Endothelial cell of umbilical vein (primary cell): ENCODE results near the gene FOXC1. TPM values are rescaled to one million over a fixed set of nuclear protein-coding genes. Genes with fewer than 3 reads are reported as not detected.

Experiments
- BruUV-seq: library from RNA; stranded (reverse); fragments of 400-500 nt; replicated peaks from 2 replicates; lab custom pipeline; 2021; lab: Mats Ljungman, UMichigan
- CTCF ChIA-PET: fragments of 300-600, 350-600 bp; sonication (Branson Sonifier 250); formaldehyde crosslinking; loops from one replicate; lab custom pipeline; 2021; ENCODE audit warnings: antibody characterized with exemption, inconsistent platforms; lab: Charles Lee
- POLR2A ChIA-PET: fragments of 300-600, 350-600 bp; sonication (Branson Sonifier 250); formaldehyde crosslinking; loops from one replicate; lab custom pipeline; 2021; ENCODE audit warnings: antibody characterized with exemption, inconsistent platforms; lab: Charles Lee
- DNase-seq: peaks from one replicate; pipeline ENCODE4 v3.0.0-alpha.2; 2011; ENCODE audit warnings: low read depth, low spot score
- FAIRE-seq: peaks from 2 replicates; lab custom pipeline; 2011; peaks lifted over from hg19 to GRCh38; lab: Jason Lieb, UNC
- H2AFZ ChIP-seq: 2 replicates; pipeline ENCODE4 v1.6.0; 2012; ENCODE audit warnings: low read depth, low read length, control low read depth, inconsistent platforms
- H3K27ac ChIP-seq: 2 replicates; pipeline ENCODE4 v1.5.1; 2011; ENCODE audit warnings: low read depth, mild to moderate bottlenecking, control low read depth, low read length, moderate library complexity; ENCODE audit not compliant: insufficient read depth
- H3K27me3 ChIP-seq, 2 experiments: 2 replicates each; pipeline versions ENCODE4 v1.6.0 to v1.6.1; 2011; ENCODE audit warnings: low read length in 2 of 2, mixed read lengths in 1 of 2; ENCODE audit not compliant: control insufficient read depth in 2 of 2, insufficient read depth in 2 of 2
- H3K36me3 ChIP-seq, 2 experiments: 2 replicates in 1 of 2; 3 replicates in 1 of 2; pipeline ENCODE4 v1.5.1; 2011; ENCODE audit warnings: low read length in 2 of 2, mild to moderate bottlenecking in 1 of 2, moderate library complexity in 1 of 2; ENCODE audit not compliant: control insufficient read depth in 2 of 2, insufficient read depth in 2 of 2; ENCODE audit errors: extremely low read depth in 1 of 2
- H3K4me1 ChIP-seq: 3 replicates; pipeline ENCODE4 v1.5.1; 2011; ENCODE audit warnings: mild to moderate bottlenecking, low read length; ENCODE audit not compliant: control insufficient read depth, insufficient read depth; ENCODE audit errors: extremely low read depth
- H3K4me2 ChIP-seq: 2 replicates; pipeline ENCODE4 v1.6.1; 2011; ENCODE audit warnings: low read length, control low read depth, mixed read lengths; ENCODE audit not compliant: insufficient read depth
- H3K4me3 ChIP-seq, 3 experiments: fragments of 200-600 bp in 1 of 3; sonication (generic), shearing (Covaris generic) in 1 of 3; replicated peaks in 1 of 3; 2 replicates each; pipeline ENCODE4 v1.5.1; 2011 to 2016; ENCODE audit warnings: control low read depth in 3 of 3, low read length in 3 of 3, mild to moderate bottlenecking in 2 of 3, inconsistent platforms in 1 of 3, low read depth in 1 of 3, moderate library complexity in 1 of 3; ENCODE audit not compliant: insufficient read depth in 1 of 3
- H3K79me2 ChIP-seq: 2 replicates; pipeline ENCODE4 v1.6.0; 2012; ENCODE audit warnings: low read length, inconsistent platforms; ENCODE audit not compliant: control insufficient read depth, insufficient read depth
- H3K9ac ChIP-seq: replicated peaks from 2 replicates; pipeline ENCODE3; 2011; ENCODE audit warnings: low read length, control low read depth; ENCODE audit not compliant: insufficient read depth; ENCODE audit errors: extremely low read depth
- H3K9me1 ChIP-seq: replicated peaks from 3 replicates; pipeline ENCODE4 v1.6.0; 2011; ENCODE audit warnings: mild to moderate bottlenecking, low read length; ENCODE audit not compliant: control insufficient read depth, insufficient read depth; ENCODE audit errors: extremely low read depth
- H3K9me3 ChIP-seq: replicated peaks from 2 replicates; pipeline ENCODE4 v1.5.1; 2012; ENCODE audit warnings: low read length, inconsistent platforms; ENCODE audit not compliant: control insufficient read depth, insufficient read depth
- H4K20me1 ChIP-seq: replicated peaks from 2 replicates; pipeline ENCODE3; 2011; ENCODE audit warnings: mild to moderate bottlenecking, low read length; ENCODE audit not compliant: control insufficient read depth, insufficient read depth; ENCODE audit errors: extremely low read depth
- EZH2 ChIP-seq: IDR thresholded peaks from 2 replicates; pipeline ENCODE4 v1.6.1; 2012; ENCODE audit warnings: borderline replicate concordance, low read depth, mild to moderate bottlenecking, moderate library complexity, low read length, inconsistent platforms; ENCODE audit not compliant: severe bottlenecking
- FOS ChIP-seq: IDR thresholded peaks from 2 replicates; pipeline ENCODE4 v1.6.1; 2011; ENCODE audit warnings: mild to moderate bottlenecking, low read length, moderate library complexity, borderline replicate concordance; ENCODE audit not compliant: insufficient read depth
- GATA2 ChIP-seq: IDR thresholded peaks from 2 replicates; pipeline ENCODE4 v1.7.0; 2011; ENCODE audit warnings: low read depth, mild to moderate bottlenecking, moderate library complexity, mixed read lengths, low read length; ENCODE audit not compliant: insufficient read length, insufficient read depth
- JUN ChIP-seq: IDR thresholded peaks from 2 replicates; pipeline ENCODE4 v1.6.1; 2011; ENCODE audit warnings: borderline replicate concordance, low read depth; ENCODE audit not compliant: insufficient read length, insufficient read depth
- MYC ChIP-seq: IDR thresholded peaks from one replicate; pipeline ENCODE4 v1.6.1; 2011; ENCODE audit warnings: mild to moderate bottlenecking, low read depth, low read length
- POLR2A ChIP-seq: IDR thresholded peaks from 2 replicates; pipeline ENCODE4 v1.6.1; 2012; ENCODE audit warnings: low read depth, mild to moderate bottlenecking, control low read depth, low read length
- POLR2AphosphoS5 ChIP-seq: IDR thresholded peaks from 2 replicates; pipeline ENCODE4 v1.6.1; 2012; ENCODE audit warnings: low read depth, mild to moderate bottlenecking, control low read depth, low read length, moderate library complexity; ENCODE audit not compliant: insufficient read depth
- dilution Hi-C: fragments of 300-500 bp; cut with MboI; formaldehyde crosslinking; loops from one replicate; pipeline ENCODE4 v1.15.0; 2019; ENCODE audit warnings: low sequenced_read_pairs; ENCODE audit not compliant: extremely low pct_ligation_motif_present
- intact Hi-C: fragments of 100-400 bp; cut with micrococcal nuclease; formaldehyde crosslinking; loops from one replicate; pipeline ENCODE4 v1.10.0; 2022
- polyA plus RNA-seq, 4 experiments: library from polyadenylated mRNA; depleted of rRNA in 3 of 4; stranded (reverse) in 3 of 4; unstranded in 1 of 4; fragments of >200 nt; gene quantifications; 2 replicates each; pipeline versions ENCODE4 v1.2.1 to v1.2.3, GENCODE V29; 2011 to 2012; ENCODE audit warnings: missing spikeins in 1 of 4
- total RNA-seq: library from RNA; stranded (reverse); gene quantifications from 2 replicates; pipeline ENCODE4 v1.2.3, GENCODE V29; 2021
- TF ChIP-seq, protein P1 (sequence below): IDR thresholded peaks from 2 replicates; pipeline ENCODE4 v1.6.1; 2011; ENCODE audit not compliant: insufficient read depth, insufficient read length
- TF ChIP-seq, protein P2 (sequence below), 2 donors: IDR thresholded peaks; 1 replicate in 1 of 2; 2 replicates in 1 of 2; pipeline ENCODE4 v1.5.1; 2011; ENCODE audit warnings: low read length in 2 of 2, mild to moderate bottlenecking in 2 of 2, moderate library complexity in 2 of 2, control low read depth in 1 of 2, inconsistent platforms in 1 of 2, low read depth in 1 of 2; ENCODE audit not compliant: insufficient read depth in 1 of 2; ENCODE audit errors: extremely low read depth in 1 of 2

FOXC1 gene
- total and polyA plus RNA-seq, 2 donors (not counting 3 experiments of a cell fraction or from before 2014, with no cell fraction given) = 6.4 to 16.4 TPM

DNA sequence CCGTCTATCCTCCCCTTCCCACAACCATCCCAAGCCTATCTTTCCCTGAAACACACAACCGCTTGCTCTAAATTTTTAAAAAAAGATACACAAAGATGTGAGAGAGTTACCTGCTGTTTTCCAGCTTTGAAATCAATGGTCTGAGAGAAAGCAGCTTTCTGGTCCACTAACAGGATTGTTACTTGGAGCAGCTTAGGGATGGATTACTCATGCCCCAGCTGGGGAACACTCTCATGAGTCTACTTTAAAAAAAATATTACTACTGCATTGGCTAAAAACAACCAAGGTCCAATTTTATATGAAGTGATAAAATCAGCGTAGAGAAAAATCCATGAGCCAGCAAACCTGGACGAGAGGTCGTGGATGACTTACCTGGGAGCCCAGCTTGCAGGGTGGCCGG, 29.6 kb upstream of the FOXC1 start:
- no peak for DNase-seq
- ChIA-PET POLR2A (no interaction called here), CTCF (interaction anchor here (1.1 kb wide), 1 partner anchor 12 kb away, joined by 4 read pairs; no protein-coding TSS in a partner anchor)
- TF ChIP-seq MYC (no peak), EZH2 (no peak), JUN (no peak), FOS (no peak), POLR2AphosphoS5 (no peak), POLR2A (no peak), GATA2 (no peak)
- TF ChIP-seq, protein P1, sequence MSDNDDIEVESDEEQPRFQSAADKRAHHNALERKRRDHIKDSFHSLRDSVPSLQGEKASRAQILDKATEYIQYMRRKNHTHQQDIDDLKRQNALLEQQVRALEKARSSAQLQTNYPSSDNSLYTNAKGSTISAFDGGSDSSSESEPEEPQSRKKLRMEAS = no peak
- TF ChIP-seq, protein P2, sequence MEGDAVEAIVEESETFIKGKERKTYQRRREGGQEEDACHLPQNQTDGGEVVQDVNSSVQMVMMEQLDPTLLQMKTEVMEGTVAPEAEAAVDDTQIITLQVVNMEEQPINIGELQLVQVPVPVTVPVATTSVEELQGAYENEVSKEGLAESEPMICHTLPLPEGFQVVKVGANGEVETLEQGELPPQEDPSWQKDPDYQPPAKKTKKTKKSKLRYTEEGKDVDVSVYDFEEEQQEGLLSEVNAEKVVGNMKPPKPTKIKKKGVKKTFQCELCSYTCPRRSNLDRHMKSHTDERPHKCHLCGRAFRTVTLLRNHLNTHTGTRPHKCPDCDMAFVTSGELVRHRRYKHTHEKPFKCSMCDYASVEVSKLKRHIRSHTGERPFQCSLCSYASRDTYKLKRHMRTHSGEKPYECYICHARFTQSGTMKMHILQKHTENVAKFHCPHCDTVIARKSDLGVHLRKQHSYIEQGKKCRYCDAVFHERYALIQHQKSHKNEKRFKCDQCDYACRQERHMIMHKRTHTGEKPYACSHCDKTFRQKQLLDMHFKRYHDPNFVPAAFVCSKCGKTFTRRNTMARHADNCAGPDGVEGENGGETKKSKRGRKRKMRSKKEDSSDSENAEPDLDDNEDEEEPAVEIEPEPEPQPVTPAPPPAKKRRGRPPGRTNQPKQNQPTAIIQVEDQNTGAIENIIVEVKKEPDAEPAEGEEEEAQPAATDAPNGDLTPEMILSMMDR (IDR thresholded peaks at IDR 0.05; ENCODE audit: extremely low read depth in 1 of 2, insufficient read depth in 1 of 2, low read depth in 1 of 2, low read length in 2 of 2) = no peak
- Histone ChIP-seq H3K9me1 (no peaks in the 10 kb centered on the region), H3K4me2 (no peak overlapping the region), H3K79me2 (no peaks in the 10 kb centered on the region), H4K20me1 (no peaks in the 10 kb centered on the region), H3K4me1 (no peaks in the 10 kb centered on the region), H3K9ac (no peak overlapping the region), H3K27me3 (no peaks in the 10 kb centered on the region), H2AFZ (no peak overlapping the region), H3K9me3 (no peaks in the 10 kb centered on the region), H3K27ac (no peak overlapping the region), H3K4me3 (no peak overlapping the region), H3K36me3 (no peaks in the 10 kb centered on the region)
- BruUV-seq = no TSS peak
- intact Hi-C loops = no loop called here
- dilution Hi-C loops = no loop called here
- FAIRE-seq = no peak
